Temporal lobe (tissue), 1 donor: ENCODE results near the gene FCRL5. TPM values are rescaled to one million over a fixed set of nuclear protein-coding genes. Genes with fewer than 3 reads are reported as not detected.

Source experiments
- total RNA-seq: library from RNA; depleted of rRNA; stranded (reverse); fragments of >200 nt; gene quantifications from one replicate; pipeline ENCODE4 v1.2.3, GENCODE V29; 2014

Gene FCRL5
- total RNA-seq, 1 donor from 2014 or later: not detected

Other genes starting within 250 kb of the FCRL5 start
- not detected for gene FCRL4, start 45.6 kb upstream of the FCRL5 start, total RNA-seq
- not detected for gene FCRL3, start 148.3 kb upstream of the FCRL5 start, total RNA-seq
- 0.25 TPM for gene FCRL2, start 224.6 kb upstream of the FCRL5 start, total RNA-seq